IPS-NIHi7 (cell line): ENCODE results near the gene MDK.

Experiments used
- DNase-seq: peaks from one replicate; pipeline ENCODE4 v3.0.0; 2012; ENCODE audit warnings: mixed read lengths; ENCODE audit errors: extremely low spot score

MDK gene

GRCh38 chr11:46402957-46403902, 21.8 kb downstream of the MDK start:
- no peak for DNase-seq

- no peak for DNase-seq
Observed at GRCh38 chr11:46404476-46405017, 23.1 kb downstream of the MDK start.

- DNase-seq: no peak
Observed at GRCh38 chr11:46407635-46408034, 26.2 kb downstream of the MDK start.

GRCh38 chr11:46408407-46408986, 27.0 kb downstream of the MDK start:
- no peak for DNase-seq

DNA sequence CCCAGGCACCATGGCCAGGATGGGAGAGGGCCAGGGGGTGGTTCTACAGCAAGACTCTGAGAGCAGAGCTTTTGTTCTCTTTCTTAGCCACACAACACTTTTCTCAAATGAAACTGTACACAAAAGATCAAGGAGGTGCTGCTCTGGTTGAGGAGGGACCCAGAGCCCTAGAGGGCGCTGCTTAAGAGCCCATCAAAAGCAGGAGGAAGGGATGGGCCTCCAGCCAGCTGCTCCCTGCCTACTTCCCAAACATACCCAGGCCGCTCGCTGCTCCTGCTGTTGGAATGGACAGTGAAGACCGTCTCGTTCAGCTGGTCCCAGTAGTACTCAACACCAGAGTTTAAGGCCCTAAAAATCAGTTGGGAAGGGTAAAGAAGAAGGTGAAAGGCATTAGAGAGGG, 28.6 kb downstream of the MDK start:
- peak; percentile 81 for DNase-seq

DNA sequence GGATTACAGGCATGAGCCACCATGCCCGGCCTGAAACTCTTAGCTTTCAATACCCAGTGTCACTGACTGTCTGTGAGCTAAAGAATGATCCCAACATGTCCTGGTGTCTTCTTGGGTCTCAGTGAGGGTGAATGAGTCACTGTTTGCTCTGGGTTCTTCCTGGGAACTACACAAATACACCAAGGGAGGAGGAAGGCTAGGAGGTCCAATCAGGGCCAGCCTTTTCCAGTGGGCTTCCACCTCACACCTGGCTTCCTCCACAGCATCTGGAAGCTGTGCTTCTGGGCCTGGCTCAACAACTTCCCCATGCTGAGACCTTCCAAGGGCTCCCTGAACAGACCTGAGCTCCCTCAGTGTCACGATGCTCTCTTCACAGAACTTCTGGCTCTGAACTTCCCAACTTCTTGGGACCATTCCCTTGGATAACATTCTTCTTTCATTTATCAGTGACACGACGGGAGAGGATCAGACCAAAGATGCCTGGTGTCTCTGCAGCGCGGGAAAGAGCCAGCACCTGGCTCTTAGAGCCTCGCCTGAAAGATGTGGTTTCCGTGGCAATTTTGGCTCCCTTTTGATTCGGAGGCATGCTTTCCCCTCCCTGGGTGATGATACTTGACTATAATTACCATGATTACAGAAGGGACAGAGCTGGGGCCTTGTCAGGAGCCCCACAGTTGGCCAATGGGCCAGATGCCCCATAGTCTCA, 32.4 kb downstream of the MDK start:
- DNase-seq: no peak

DNA sequence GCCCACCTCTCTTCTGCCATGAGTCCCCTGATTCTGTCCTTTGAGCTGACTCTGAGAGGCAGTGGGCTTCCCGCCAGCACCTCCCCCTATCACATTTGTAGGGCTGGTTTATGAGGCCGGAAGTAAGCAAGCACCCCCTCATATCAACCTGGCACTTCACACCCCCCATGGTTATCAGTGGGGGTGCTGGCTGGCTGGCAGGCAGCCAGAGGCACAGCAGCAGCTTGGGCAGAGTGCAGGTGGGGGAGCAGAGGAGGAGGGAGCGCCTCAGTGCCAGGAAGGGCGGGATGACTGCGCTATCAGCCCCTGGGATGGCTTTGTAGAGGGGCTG, 33.0 kb downstream of the MDK start:
- DNase-seq: no peak

GRCh38 chr11:46414879-46415278, 33.4 kb downstream of the MDK start:
- no peak for DNase-seq

DNA sequence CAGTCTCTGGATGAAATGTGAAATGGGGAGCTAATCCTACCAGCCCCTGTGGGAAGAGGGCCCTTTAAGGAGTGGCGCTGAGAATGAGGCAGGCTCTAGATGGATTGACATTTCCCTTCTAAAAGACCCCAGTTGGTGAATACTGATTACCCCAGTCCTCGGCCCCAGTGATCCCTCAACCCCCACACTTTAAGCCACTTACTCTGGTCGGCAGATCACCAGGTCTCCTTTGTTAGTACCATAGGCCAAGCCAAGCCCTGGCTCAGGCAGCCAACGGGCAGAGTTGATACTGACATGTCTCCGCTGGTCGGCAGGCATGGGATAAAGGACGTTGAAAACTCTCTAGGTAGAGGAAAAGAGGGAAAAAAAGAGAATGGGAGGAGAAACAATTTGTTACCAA, 36.2 kb downstream of the MDK start:
- no peak for DNase-seq

DNA sequence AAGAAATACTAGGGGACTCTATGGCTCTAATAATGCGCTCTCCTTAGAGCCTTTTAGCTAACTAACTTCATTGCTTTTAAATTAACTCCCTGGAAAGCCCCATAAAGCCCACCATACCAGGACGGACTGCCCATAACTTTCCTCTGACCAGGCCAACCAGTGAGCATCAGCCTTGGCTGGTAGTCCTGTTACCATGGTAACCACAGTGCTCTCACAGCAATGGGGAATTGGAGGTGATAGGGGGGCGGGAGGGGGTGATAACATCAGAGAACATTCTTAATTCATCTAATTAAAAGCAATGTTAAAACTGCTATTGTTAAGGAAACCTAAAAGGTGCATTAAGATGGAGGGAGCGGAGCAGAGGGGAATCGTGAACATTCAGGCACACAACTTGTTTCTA, 37.3 kb downstream of the MDK start:
- no peak for DNase-seq

- no peak for DNase-seq
Observed at GRCh38 chr11:46420513-46420912, 39.0 kb downstream of the MDK start.

GRCh38 chr11:46421257-46421880, 39.9 kb downstream of the MDK start:
- no peak for DNase-seq

GRCh38 chr11:46422588-46422987, 41.1 kb downstream of the MDK start:
- no peak for DNase-seq

GRCh38 chr11:46426233-46426991, 44.9 kb downstream of the MDK start:
- DNase-seq: no peak

- DNase-seq: no peak
Observed at GRCh38 chr11:46427364-46427763, 45.9 kb downstream of the MDK start.

- no peak for DNase-seq
Observed at GRCh38 chr11:46429717-46430116, 48.2 kb downstream of the MDK start.

DNA sequence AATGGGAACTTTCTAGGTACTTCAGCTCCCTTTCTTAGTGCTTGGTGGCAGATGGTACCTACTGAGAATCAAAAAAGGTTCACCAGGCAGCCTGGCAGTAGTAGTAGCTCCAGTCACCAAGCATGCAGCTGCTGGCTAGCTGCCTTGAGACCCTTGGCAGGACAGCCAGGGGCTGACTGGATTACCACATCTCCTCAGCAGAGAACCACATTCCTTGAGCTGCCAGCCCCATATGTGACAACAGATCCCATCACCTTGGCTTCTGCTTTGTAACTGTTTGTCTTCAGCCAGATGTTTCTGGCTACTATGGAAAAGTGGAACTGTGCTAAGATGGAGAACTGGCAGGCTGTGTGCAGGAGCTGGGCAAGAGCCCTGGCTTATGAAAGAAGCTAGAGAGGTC, 49.7 kb downstream of the MDK start:
- DNase-seq: no peak
